ENCODE results near the gene TSPY2. TPM values are rescaled to one million over a fixed set of nuclear protein-coding genes. Genes with fewer than 3 reads are reported as not detected.
"Not testable (repeated sequence)": the region's sequence is repeated elsewhere in the genome, so short reads cannot be mapped to it uniquely, and the experiment has no call there.

Gene TSPY2, protein sequence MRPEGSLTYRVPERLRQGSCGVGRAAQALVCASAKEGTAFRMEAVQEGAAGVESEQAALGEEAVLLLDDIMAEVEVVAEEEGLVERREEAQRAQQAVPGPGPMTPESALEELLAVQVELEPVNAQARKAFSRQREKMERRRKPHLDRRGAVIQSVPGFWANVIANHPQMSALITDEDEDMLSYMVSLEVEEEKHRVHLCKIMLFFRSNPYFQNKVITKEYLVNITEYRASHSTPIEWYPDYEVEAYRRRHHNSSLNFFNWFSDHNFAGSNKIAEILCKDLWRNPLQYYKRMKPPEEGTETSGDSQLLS
- total RNA-seq (2014; rRNA removed) (not detected in 2 replicates), Bru-seq, nascent RNA (not detected), BruChase-seq, experiment 1, labeled RNA remaining after a 6-hour chase (not detected), BruChase-seq, experiment 2, labeled RNA remaining after a 2-hour chase (not detected)
- long read RNA-seq, result 0 reads

DNA sequence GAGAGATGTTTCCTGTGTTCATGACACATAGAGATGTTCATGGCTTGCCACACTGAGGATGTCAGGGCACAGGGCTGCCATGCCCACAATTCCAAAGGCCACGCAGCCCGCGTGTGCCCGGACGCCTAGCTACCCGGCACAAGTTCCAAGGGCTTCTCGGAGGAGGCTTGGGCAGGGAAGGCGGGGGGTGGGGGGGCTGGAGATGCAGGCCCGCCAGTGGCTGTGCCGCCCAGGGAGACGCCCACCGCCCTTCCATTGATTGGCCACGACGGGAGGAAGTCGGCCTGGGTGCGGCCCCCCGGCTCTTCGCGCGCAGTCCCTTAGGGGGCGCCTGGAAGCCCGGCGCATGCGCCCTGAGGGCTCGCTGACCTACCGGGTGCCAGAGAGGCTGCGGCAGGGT lies at the start of gene TSPY2:
Gene TSPY2 (plus strand): TSS at position 301 of the 400 bp plus-strand sequence. CDS start 46 bp downstream, at position 347.
- H3K9ac ChIP-seq (ENCODE audit: low read length); H3F3A ChIP-seq (ENCODE audit: low read length, unreplicated experiment); ATAC-seq; H3K36me3 ChIP-seq (ENCODE audit: low read depth, low read length); H3K4me3 ChIP-seq (ENCODE audit: low read length); H2AFZ ChIP-seq (ENCODE audit: low read length); DNase-seq; H3K9me2 ChIP-seq (replicated peaks; ENCODE audit: low read length); H4K20me1 ChIP-seq (ENCODE audit: low read length); intact Hi-C loops (cut with micrococcal nuclease); H3K9me3 ChIP-seq (ENCODE audit: low read length); H3K27me3 ChIP-seq (ENCODE audit: low read length); POLR2A ChIA-PET (ENCODE audit: unreplicated experiment); H3K27ac ChIP-seq (ENCODE audit: low read length); CTCF ChIA-PET; H3K4me2 ChIP-seq (ENCODE audit: low read length); H3K79me2 ChIP-seq (ENCODE audit: low read length); BruUV-seq (replicated peaks); H3K4me1 ChIP-seq (ENCODE audit: insufficient read depth, low read length): not testable (repeated sequence)

DNA sequence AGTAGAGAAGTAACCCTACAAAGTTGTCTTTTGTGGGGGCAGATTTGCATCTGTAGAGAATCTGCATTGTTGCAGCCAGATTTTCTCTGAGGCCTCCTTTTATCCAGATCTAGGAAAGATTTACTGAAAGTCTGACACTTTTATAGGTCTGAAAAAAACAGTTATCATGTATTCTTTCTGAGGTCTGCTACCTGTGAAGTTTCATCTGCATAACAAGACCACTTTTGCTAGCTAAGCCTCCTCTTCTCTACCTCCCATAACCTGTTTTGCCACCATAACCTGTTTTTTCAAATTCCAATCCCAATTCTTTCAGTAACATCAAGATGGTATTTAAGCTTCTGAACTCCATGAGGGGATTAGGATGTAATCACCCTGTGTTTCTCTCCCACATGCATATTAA lies 36.5 kb upstream of the TSPY2 start:
- H3K4me2 ChIP-seq (ENCODE audit: low read length); H3K4me3 ChIP-seq (ENCODE audit: low read length); H4K20me1 ChIP-seq (ENCODE audit: low read length); intact Hi-C loops (cut with micrococcal nuclease); DNase-seq; CTCF ChIA-PET; BruUV-seq (replicated peaks); H3K4me1 ChIP-seq (ENCODE audit: insufficient read depth, low read length); H3K9ac ChIP-seq (ENCODE audit: low read length); H3K9me3 ChIP-seq (ENCODE audit: low read length); H3K27me3 ChIP-seq (ENCODE audit: low read length); H3K36me3 ChIP-seq (ENCODE audit: low read depth, low read length); POLR2A ChIA-PET (ENCODE audit: unreplicated experiment); H3K27ac ChIP-seq (ENCODE audit: low read length); H2AFZ ChIP-seq (ENCODE audit: low read length); H3F3A ChIP-seq (ENCODE audit: low read length, unreplicated experiment); H3K79me2 ChIP-seq (ENCODE audit: low read length); H3K9me2 ChIP-seq (replicated peaks; ENCODE audit: low read length); ATAC-seq: not testable (repeated sequence)

DNA sequence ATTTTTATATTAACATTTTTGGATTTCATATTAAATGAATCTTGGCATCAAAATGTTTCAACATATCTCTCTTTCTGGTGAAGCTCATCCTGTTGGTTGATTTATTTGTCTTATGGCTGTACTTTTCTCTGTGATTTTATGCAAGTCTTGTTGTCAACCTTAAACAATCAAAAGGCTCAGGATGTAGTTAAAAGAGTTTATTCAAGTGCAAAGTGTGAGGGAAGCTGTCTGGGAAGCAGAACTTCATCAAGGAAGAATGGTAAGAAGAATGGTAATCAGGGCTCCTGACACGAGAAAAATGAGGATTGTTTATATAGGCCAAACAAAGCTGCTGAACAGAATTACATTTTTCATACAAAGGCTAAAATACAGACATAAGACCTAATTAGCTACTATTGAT lies 29.0 kb upstream of the TSPY2 start:
- CTCF ChIA-PET; H3K36me3 ChIP-seq (ENCODE audit: low read depth, low read length); BruUV-seq (replicated peaks); H3K79me2 ChIP-seq (ENCODE audit: low read length); H2AFZ ChIP-seq (ENCODE audit: low read length); H3K4me2 ChIP-seq (ENCODE audit: low read length); ATAC-seq; DNase-seq; H3K4me1 ChIP-seq (ENCODE audit: insufficient read depth, low read length); intact Hi-C loops (cut with micrococcal nuclease); H3K4me3 ChIP-seq (ENCODE audit: low read length); H4K20me1 ChIP-seq (ENCODE audit: low read length); POLR2A ChIA-PET (ENCODE audit: unreplicated experiment); H3K9ac ChIP-seq (ENCODE audit: low read length); H3K27ac ChIP-seq (ENCODE audit: low read length); H3K27me3 ChIP-seq (ENCODE audit: low read length); H3K9me2 ChIP-seq (replicated peaks; ENCODE audit: low read length); H3F3A ChIP-seq (ENCODE audit: low read length, unreplicated experiment); H3K9me3 ChIP-seq (ENCODE audit: low read length): not testable (repeated sequence)

DNA sequence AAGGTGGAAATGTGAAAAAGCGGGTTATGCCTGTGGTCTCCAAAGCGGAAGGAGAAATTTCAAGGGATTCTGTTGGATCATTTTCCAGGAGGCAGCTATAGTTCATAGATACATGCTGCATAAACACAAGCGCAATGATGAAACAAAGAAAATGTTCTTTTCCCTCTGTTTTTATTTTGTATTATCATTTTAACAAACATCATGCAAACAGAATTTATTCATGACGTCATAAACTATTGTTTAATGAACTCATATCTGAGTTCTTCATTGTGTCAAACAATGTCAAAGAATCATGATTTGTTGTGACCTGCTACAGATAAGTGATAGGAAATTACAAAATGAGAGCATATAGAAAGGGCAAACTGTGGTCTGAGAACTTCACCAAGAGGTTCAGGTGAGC lies 23.8 kb downstream of the TSPY2 start:
- H3F3A ChIP-seq (ENCODE audit: low read length, unreplicated experiment); H3K27me3 ChIP-seq (ENCODE audit: low read length); H3K4me1 ChIP-seq (ENCODE audit: insufficient read depth, low read length); H3K9ac ChIP-seq (ENCODE audit: low read length); H3K79me2 ChIP-seq (ENCODE audit: low read length); H3K4me2 ChIP-seq (ENCODE audit: low read length); DNase-seq; H3K9me2 ChIP-seq (replicated peaks; ENCODE audit: low read length); intact Hi-C loops (cut with micrococcal nuclease); H3K9me3 ChIP-seq (ENCODE audit: low read length); H4K20me1 ChIP-seq (ENCODE audit: low read length); H3K4me3 ChIP-seq (ENCODE audit: low read length); H2AFZ ChIP-seq (ENCODE audit: low read length); BruUV-seq (replicated peaks); H3K36me3 ChIP-seq (ENCODE audit: low read depth, low read length); ATAC-seq; CTCF ChIA-PET; POLR2A ChIA-PET (ENCODE audit: unreplicated experiment); H3K27ac ChIP-seq (ENCODE audit: low read length): not testable (repeated sequence)

All from PC-3 (cell line).